ENCODE measurements around the gene NPIPB2. TPM values are rescaled to one million over a fixed set of nuclear protein-coding genes. Genes with fewer than 3 reads are reported as not detected.

NPIPB2 gene
- total and polyA plus RNA-seq, 2 of the 13 experiments (the other 11 are each of a cell fraction or from before 2014, with no cell fraction given), result 1.8 to 4.1 TPM

GRCh38 chr16:11914210-11915113, 27.4 kb downstream of the NPIPB2 start (continued):
- no peak for TF ChIP-seq DZIP1 (CRISPR knock-in tag; IDR thresholded peaks at IDR 0.05)
- peak; percentile 49; the same call in 1 of the 2 replicates for TF ChIP-seq SAP130 (CRISPR knock-in tag; IDR thresholded peaks at IDR 0.05; ENCODE audit: low read depth)
- TF ChIP-seq MYC (CRISPR knock-in tag; IDR thresholded peaks at IDR 0.05; ENCODE audit: borderline replicate concordance), result peak; percentile 66; the same call in 1 of the 2 replicates
- TF ChIP-seq THAP8 (CRISPR knock-in tag; IDR thresholded peaks at IDR 0.05; ENCODE audit: borderline replicate concordance), result no peak
- peak; percentile 10; the same call in 1 of the 2 replicates for TF ChIP-seq HDAC1 (CRISPR knock-in tag; IDR thresholded peaks at IDR 0.05)
- TF ChIP-seq KAT8 (CRISPR knock-in tag; IDR thresholded peaks at IDR 0.05), result peak; percentile 21; the same call in 1 of the 2 replicates
- no peak for TF ChIP-seq ELF1 (CRISPR knock-in tag; IDR thresholded peaks at IDR 0.05)
- no peak for TF ChIP-seq ZNF777 (CRISPR knock-in tag; IDR thresholded peaks at IDR 0.05)
- no peak for TF ChIP-seq ZFX (CRISPR knock-in tag; IDR thresholded peaks at IDR 0.05; ENCODE audit: low read depth)
- TF ChIP-seq SETDB1 (CRISPR knock-in tag; IDR thresholded peaks at IDR 0.05; ENCODE audit: borderline replicate concordance), result 0 out of 2 replicates have a peak, but pooled peaks have one; percentile 56
- TF ChIP-seq DDIT3 (CRISPR knock-in tag; IDR thresholded peaks at IDR 0.05), result no peak
- TF ChIP-seq SOX6 (IDR thresholded peaks at IDR 0.05), result no peak
- TF ChIP-seq SOX6 (CRISPR knock-in tag; IDR thresholded peaks at IDR 0.05), result no peak
- TF ChIP-seq ZBTB7B (CRISPR knock-in tag; IDR thresholded peaks at IDR 0.05), result 0 out of 2 replicates have a peak, but pooled peaks have one; percentile 28
- TF ChIP-seq, protein P1, sequence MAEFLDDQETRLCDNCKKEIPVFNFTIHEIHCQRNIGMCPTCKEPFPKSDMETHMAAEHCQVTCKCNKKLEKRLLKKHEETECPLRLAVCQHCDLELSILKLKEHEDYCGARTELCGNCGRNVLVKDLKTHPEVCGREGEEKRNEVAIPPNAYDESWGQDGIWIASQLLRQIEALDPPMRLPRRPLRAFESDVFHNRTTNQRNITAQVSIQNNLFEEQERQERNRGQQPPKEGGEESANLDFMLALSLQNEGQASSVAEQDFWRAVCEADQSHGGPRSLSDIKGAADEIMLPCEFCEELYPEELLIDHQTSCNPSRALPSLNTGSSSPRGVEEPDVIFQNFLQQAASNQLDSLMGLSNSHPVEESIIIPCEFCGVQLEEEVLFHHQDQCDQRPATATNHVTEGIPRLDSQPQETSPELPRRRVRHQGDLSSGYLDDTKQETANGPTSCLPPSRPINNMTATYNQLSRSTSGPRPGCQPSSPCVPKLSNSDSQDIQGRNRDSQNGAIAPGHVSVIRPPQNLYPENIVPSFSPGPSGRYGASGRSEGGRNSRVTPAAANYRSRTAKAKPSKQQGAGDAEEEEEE (CRISPR knock-in tag; IDR thresholded peaks at IDR 0.05; ENCODE audit: borderline replicate concordance), result no peak
- TF ChIP-seq MED1 (CRISPR knock-in tag; IDR thresholded peaks at IDR 0.05), result 0 out of 2 replicates have a peak, but pooled peaks have one; percentile 22
- TF ChIP-seq UBTF (CRISPR knock-in tag; IDR thresholded peaks at IDR 0.05), result peak; percentile 10
- 0 out of 2 replicates have a peak, but pooled peaks have one; percentile 36 for TF ChIP-seq NR2C2 (CRISPR knock-in tag; IDR thresholded peaks at IDR 0.05; ENCODE audit: borderline replicate concordance)
- TF ChIP-seq NCOA1 (CRISPR knock-in tag; IDR thresholded peaks at IDR 0.05), result no peak
